Muscle layer of colon (tissue), 2 donors: ENCODE data around the gene COPG1.

Source experiments
- H3K27ac ChIP-seq: one replicate; pipeline ENCODE4 v1.7.0; 2013; ENCODE audit warnings: low read depth, mild to moderate bottlenecking, low read length, moderate library complexity
- H3K27me3 ChIP-seq, 2 donors: one replicate each; pipeline ENCODE4 v1.7.0; 2013; ENCODE audit warnings: low read length in 2 of 2, mild to moderate bottlenecking in 2 of 2; ENCODE audit not compliant: insufficient read depth in 2 of 2, control insufficient read depth in 1 of 2
- H3K36me3 ChIP-seq: one replicate; pipeline ENCODE4 v1.7.0; 2013; ENCODE audit warnings: mild to moderate bottlenecking, low read length; ENCODE audit not compliant: insufficient read depth
- H3K4me1 ChIP-seq: one replicate; pipeline ENCODE4 v1.7.0; 2013; ENCODE audit warnings: mild to moderate bottlenecking, low read length; ENCODE audit not compliant: insufficient read depth
- H3K4me3 ChIP-seq, 2 donors: one replicate each; pipeline ENCODE4 v1.7.0; 2013; ENCODE audit warnings: low read length in 2 of 2, low read depth in 1 of 2, mild to moderate bottlenecking in 1 of 2, moderate library complexity in 1 of 2
- H3K9ac ChIP-seq: one replicate; pipeline ENCODE4 v1.7.0; 2013; ENCODE audit warnings: low read length
- H3K9me3 ChIP-seq: one replicate; pipeline ENCODE4 v1.7.0; 2013; ENCODE audit warnings: mild to moderate bottlenecking, low read length
- donor health status: abdominal sarcoma.
- donor health status: Adenocarcinoma of cecum.

COPG1 gene

DNA sequence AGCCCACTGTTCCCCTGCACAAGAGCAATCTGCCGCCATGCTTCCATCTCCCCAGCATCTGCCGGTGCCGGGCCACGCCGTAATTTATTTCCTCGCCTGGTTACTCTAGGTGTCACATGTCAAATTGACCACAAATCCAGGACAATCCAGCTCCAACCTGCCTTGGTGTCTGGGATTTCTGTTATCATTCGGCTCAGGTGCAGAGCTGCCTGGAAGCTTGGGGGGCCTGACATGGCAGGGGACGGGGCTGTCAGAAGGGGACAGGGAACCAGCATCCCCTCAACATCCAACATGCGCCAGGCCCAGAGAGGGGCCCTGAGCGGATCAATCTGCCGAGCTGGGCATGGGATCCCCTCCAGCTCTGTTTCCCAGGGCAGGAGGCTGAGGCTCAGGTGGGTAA, 77.2 kb downstream of the COPG1 start:
- H3K9ac ChIP-seq: no peak overlapping the region
- H3K36me3 ChIP-seq: no peaks in the 10 kb centered on the region
- H3K9me3 ChIP-seq: no peaks in the 10 kb centered on the region

More for the DNA sequence above, 77.2 kb downstream of the COPG1 start:
- Histone ChIP-seq H3K4me3 (no peak overlapping the region), H3K4me1 (no peaks in the 10 kb centered on the region), H3K27ac (no peak overlapping the region), H3K27me3 (no peaks in the 10 kb centered on the region)
